PC-3 (cell line): ENCODE data around the gene EHMT1. TPM values are rescaled to one million over a fixed set of nuclear protein-coding genes. Genes with fewer than 3 reads are reported as not detected.

Experiments used
- ATAC-seq: fragments of 200-7000 bp; cut with Tn5 transposase; 2 replicates; pipeline ENCODE4 v1.9.1; 2020; ENCODE audit warnings: mild to moderate bottlenecking, moderate library complexity
- BruUV-seq: library from RNA; stranded (reverse); fragments of 400-500 nt; replicated peaks from 2 replicates; lab custom pipeline; 2021; lab: Mats Ljungman, UMichigan
- CTCF ChIA-PET: fragments of 300-600 bp; sonication (Branson Sonifier 250); formaldehyde crosslinking; loops from one replicate; lab custom pipeline; 2022; ENCODE audit warnings: antibody characterized with exemption; lab: Charles Lee
- POLR2A ChIA-PET: fragments of 300-600 bp; sonication (Branson Sonifier 250); formaldehyde crosslinking; loops from one replicate; lab custom pipeline; 2022; ENCODE audit warnings: antibody characterized with exemption; ENCODE audit not compliant: unreplicated experiment; lab: Charles Lee
- DNase-seq: peaks from one replicate; pipeline ENCODE4 v3.0.0-alpha.2; 2015
- H2AFZ ChIP-seq: fragments of 300-600 bp; sonication (generic); 2 replicates; pipeline ENCODE4 v1.6.0; 2016; ENCODE audit warnings: antibody characterized with exemption, low read length
- H3F3A ChIP-seq: fragments of 300-600 bp; sonication (generic); one replicate; pipeline ENCODE4 v1.6.0; 2017; ENCODE audit warnings: antibody characterized with exemption, low read length, control low read depth, mild to moderate bottlenecking; ENCODE audit not compliant: unreplicated experiment
- H3K27ac ChIP-seq: fragments of 300-600 bp; sonication (generic); 2 replicates; pipeline ENCODE4 v1.5.1; 2016; ENCODE audit warnings: mild to moderate bottlenecking, low read length
- H3K27me3 ChIP-seq: fragments of 300-600 bp; sonication (generic); 2 replicates; pipeline ENCODE4 v1.6.1; 2016; ENCODE audit warnings: low read length, mixed read lengths
- H3K36me3 ChIP-seq: fragments of 300-600 bp; sonication (generic); 2 replicates; pipeline ENCODE4 v1.6.1; 2016; ENCODE audit warnings: low read depth, mixed run types, low read length, mixed read lengths
- H3K4me1 ChIP-seq: fragments of 300-600 bp; sonication (generic); 2 replicates; pipeline ENCODE4 v1.5.1; 2016; ENCODE audit warnings: low read length; ENCODE audit not compliant: insufficient read depth
- H3K4me2 ChIP-seq: fragments of 300-600 bp; sonication (generic); 2 replicates; pipeline ENCODE4 v1.6.0; 2016; ENCODE audit warnings: low read length
- H3K4me3 ChIP-seq: fragments of 300-600 bp; sonication (generic); 2 replicates; pipeline ENCODE4 v1.5.1; 2016; ENCODE audit warnings: mild to moderate bottlenecking, low read length, mixed read lengths
- H3K79me2 ChIP-seq: fragments of 300-600 bp; sonication (generic); 2 replicates; pipeline ENCODE4 v1.6.1; 2017; ENCODE audit warnings: low read length, mixed read lengths
- H3K9ac ChIP-seq: fragments of 300-600 bp; sonication (generic); 2 replicates; pipeline ENCODE4 v1.6.0; 2016; ENCODE audit warnings: mild to moderate bottlenecking, low read length
- H3K9me2 ChIP-seq: fragments of 300-600 bp; sonication (generic); replicated peaks from 2 replicates; pipeline ENCODE4 v1.6.1; 2016; ENCODE audit warnings: mixed run types, low read length, mixed read lengths
- H3K9me3 ChIP-seq: fragments of 300-600 bp; sonication (generic); 2 replicates; pipeline ENCODE4 v1.6.1; 2016; ENCODE audit warnings: low read length, mixed read lengths
- H4K20me1 ChIP-seq: fragments of 300-600 bp; sonication (generic); 2 replicates; pipeline ENCODE4 v1.6.1; 2016; ENCODE audit warnings: low read length, mixed read lengths
- CTCF ChIP-seq: fragments of 300-600 bp; sonication (generic); conservative IDR thresholded peaks from 2 replicates; pipeline ENCODE4 v1.5.1; 2017; ENCODE audit warnings: antibody characterized with exemption, low read depth, mild to moderate bottlenecking, low read length
- EZH2 ChIP-seq: fragments of 300-600 bp; sonication (generic); IDR thresholded peaks from one replicate; pipeline ENCODE4 v1.6.1; 2017; ENCODE audit warnings: antibody characterized with exemption, mild to moderate bottlenecking, low read length; ENCODE audit not compliant: unreplicated experiment
- EZH2phosphoT487 ChIP-seq: fragments of 300-600 bp; sonication (generic); IDR thresholded peaks from 2 replicates; pipeline ENCODE4 v1.6.1; 2018; ENCODE audit warnings: mild to moderate bottlenecking, antibody characterized with exemption, low read length, borderline replicate concordance
- intact Hi-C: fragments of 100-400 bp; cut with micrococcal nuclease; formaldehyde crosslinking; loops from 2 replicates; pipeline ENCODE4 v1.9.0; 2023
- total RNA-seq: library from RNA; depleted of rRNA; stranded (reverse); fragments of >200 nt; gene quantifications from 2 replicates; pipeline ENCODE4 v1.2.3, GENCODE V29; 2014

Gene EHMT1
- total RNA-seq, 1 experiment from 2014 or later: 42.8 TPM

- intact Hi-C loops: no loop called here
- no peaks in the 10 kb centered on the region for H3K9me2 ChIP-seq
- H3K4me1 ChIP-seq: no peaks in the 10 kb centered on the region
- ChIA-PET POLR2A (no interaction called here), CTCF (no interaction called here)
- no peak overlapping the region for H3K9ac ChIP-seq
- H3K79me2 ChIP-seq: peaks cover 48% of the 10 kb centered on the region
- DNase-seq (no peak), ATAC-seq (no peak)
- no TSS peak for BruUV-seq
- no peaks in the 10 kb centered on the region for H4K20me1 ChIP-seq
- no peak overlapping the region for H2AFZ ChIP-seq
- no peak overlapping the region for H3K27ac ChIP-seq
- no peaks in the 10 kb centered on the region for H3F3A ChIP-seq
- TF ChIP-seq EZH2: no peak
- TF ChIP-seq EZH2phosphoT487: no peak
- no peak for TF ChIP-seq CTCF
- H3K9me3 ChIP-seq: no peaks in the 10 kb centered on the region
- no peaks in the 10 kb centered on the region; the same call in 1 of the 2 replicates for H3K36me3 ChIP-seq
- no peak overlapping the region for H3K4me2 ChIP-seq
- H3K27me3 ChIP-seq: no peaks in the 10 kb centered on the region
- no peak overlapping the region for H3K4me3 ChIP-seq
These were observed 89.9 kb downstream of the EHMT1 start for GRCh38 chr9:137708590-137709284.

- Histone ChIP-seq H3K9me3 (no peaks in the 10 kb centered on the region), H3K79me2 (peaks cover 48% of the 10 kb centered on the region), H2AFZ (no peak overlapping the region), H3K9me2 (no peaks in the 10 kb centered on the region), H3K4me3 (no peak overlapping the region), H3K27ac (no peak overlapping the region), H3K9ac (no peak overlapping the region), H3K36me3 (peaks cover 6% of the 10 kb centered on the region), H3K27me3 (no peaks in the 10 kb centered on the region), H3F3A (no peaks in the 10 kb centered on the region), H3K4me1 (no peaks in the 10 kb centered on the region), H3K4me2 (no peak overlapping the region), H4K20me1 (no peaks in the 10 kb centered on the region)
- no TSS peak for BruUV-seq
- CTCF ChIA-PET: no interaction called here
- intact Hi-C loops: no loop called here
- ATAC-seq (no peak), DNase-seq (no peak)
- TF ChIP-seq EZH2phosphoT487 (no peak), CTCF (no peak), EZH2 (no peak)
- POLR2A ChIA-PET: no interaction called here
These were observed 90.8 kb downstream of the EHMT1 start for GRCh38 chr9:137709411-137710101.

- no peak for DNase-seq
- ChIA-PET CTCF (no interaction called here), POLR2A (no interaction called here)
- Histone ChIP-seq H3F3A (no peaks in the 10 kb centered on the region), H3K4me2 (no peak overlapping the region), H4K20me1 (no peaks in the 10 kb centered on the region), H3K9ac (no peak overlapping the region), H3K79me2 (peaks cover 43% of the 10 kb centered on the region), H3K9me3 (no peaks in the 10 kb centered on the region), H3K36me3 (peaks cover 10% of the 10 kb centered on the region), H3K4me1 (no peaks in the 10 kb centered on the region), H3K27ac (no peak overlapping the region), H3K9me2 (no peaks in the 10 kb centered on the region), H3K4me3 (no peak overlapping the region), H2AFZ (no peak overlapping the region), H3K27me3 (no peaks in the 10 kb centered on the region)
- TF ChIP-seq EZH2 (no peak), EZH2phosphoT487 (no peak), CTCF (no peak)
- no TSS peak for BruUV-seq
- ATAC-seq: no peak
- intact Hi-C loops: no loop called here
These were observed 91.9 kb downstream of the EHMT1 start for GRCh38 chr9:137710704-137711103.
